GM12891 (cell line): Measurements from ENCODE around the gene NOD2.

Source experiments
- PAX5 ChIP-seq: IDR thresholded peaks from 2 replicates; pipeline ENCODE4 v1.6.1; 2011; ENCODE audit warnings: low read length, moderate library complexity, mild to moderate bottlenecking; ENCODE audit not compliant: insufficient read depth, severe bottlenecking
- POLR2A ChIP-seq: IDR thresholded peaks from 2 replicates; pipeline ENCODE4 v1.6.1; 2011; ENCODE audit warnings: low read depth, low read length, control low read depth
- POLR2AphosphoS5 ChIP-seq: IDR thresholded peaks from 2 replicates; pipeline ENCODE4 v1.6.1; 2011; ENCODE audit warnings: low read depth, low read length, control low read depth
- POU2F2 ChIP-seq: IDR thresholded peaks from 2 replicates; pipeline ENCODE4 v1.6.1; 2011; ENCODE audit warnings: low read depth, mild to moderate bottlenecking, control low read depth, low read length, moderate library complexity
- SPI1 ChIP-seq: IDR thresholded peaks from 2 replicates; pipeline ENCODE4 v1.6.1; 2011; ENCODE audit warnings: low read depth, low read length, control low read depth
- TAF1 ChIP-seq: IDR thresholded peaks from 2 replicates; pipeline ENCODE4 v1.6.1; 2011; ENCODE audit warnings: low read depth, low read length, control low read depth

GRCh38 chr16:50762241-50762640 lies 68.8 kb downstream of the NOD2 start:
- TF ChIP-seq TAF1 (no peak), POLR2A (no peak), SPI1 (no peak), POLR2AphosphoS5 (no peak), POU2F2 (no peak), PAX5 (no peak)
